Diencephalon (tissue), 1 donor: ENCODE results near the gene CMSS1. TPM values are rescaled to one million over a fixed set of nuclear protein-coding genes. Genes with fewer than 3 reads are reported as not detected.

Experiments used
- small RNA-seq: library from RNA; depleted of rRNA; stranded (forward); fragments of <200 nt; gene quantifications from one replicate; pipeline ENCODE3, GENCODE V24; 2014
- total RNA-seq: library from RNA; depleted of rRNA; stranded (reverse); fragments of >200 nt; gene quantifications from one replicate; pipeline ENCODE4 v1.2.3, GENCODE V29; 2014

The CMSS1 gene
- total RNA-seq, result 21.9 TPM

GRCh38 chr3:99817437-99818240, at the start of gene CMSS1:
CMSS1 (plus strand) TSS chr3:99817862.

DNA sequence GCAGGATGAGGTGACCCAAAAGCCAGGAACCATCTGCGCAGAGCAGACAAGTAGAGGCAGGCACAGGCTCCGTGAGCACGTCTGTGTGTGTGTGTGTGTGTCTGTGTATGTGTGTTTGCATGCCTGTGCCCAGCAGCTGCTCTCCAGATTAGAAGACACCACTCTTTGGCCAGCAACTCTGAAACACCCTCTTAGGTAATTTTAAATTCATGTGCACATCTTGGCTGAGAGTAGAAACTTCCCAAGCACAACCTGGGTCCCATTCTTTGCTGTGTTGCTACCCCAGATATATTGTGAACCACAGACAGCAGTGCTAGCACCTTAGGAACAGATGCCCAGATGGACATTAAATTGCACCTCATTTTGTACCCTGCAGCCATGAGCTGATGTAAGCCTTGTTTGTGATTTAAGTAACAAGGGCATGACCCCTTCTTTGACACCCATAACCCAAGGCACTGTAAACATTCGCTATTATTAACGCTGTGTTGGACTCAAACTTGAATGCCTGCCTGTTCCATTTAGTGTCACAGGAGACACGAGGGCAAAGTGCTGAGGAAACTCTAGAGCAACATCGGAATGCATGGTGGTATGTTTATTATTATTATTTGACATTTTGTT, 296.9 kb downstream of the CMSS1 start, which contains the start of gene FILIP1L:
Gene FILIP1L (minus strand): TSS at position 89 of the 618 bp plus-strand sequence.

Small RNA genes within 50 kb of the gene (small RNA-seq; reads per million reads assigned to genes)
- gene MIR3921, result not detected

Other genes starting within 250 kb of the CMSS1 start
- gene COL8A1, start 179.3 kb upstream of the CMSS1 start, total RNA-seq, result 1.8 TPM